Measurements from ENCODE around the gene NF2. TPM values are rescaled to one million over a fixed set of nuclear protein-coding genes. Genes with fewer than 3 reads are reported as not detected.
A peak's percentile ranks its signal among the peaks of the same experiment; 100 is the strongest.

Gene NF2
- total RNA-seq, 4 donors from 2014 or later: 30.5 to 82.5 (median 36.6) TPM

GRCh38 chr22:29679316-29679715 is 75.9 kb downstream of the NF2 start:
- Histone ChIP-seq H3K9me3 (no peaks in the 10 kb centered on the region), H3K27ac (no peak overlapping the region), H3K27me3 (no peaks in the 10 kb centered on the region), H3K4me1 (no peaks in the 10 kb centered on the region), H3K36me3 (peaks cover 0 to 94% (median 0%) of the 10 kb centered on the region in 3 donors), H3K4me3 (no peak overlapping the region)
- no peak for TF ChIP-seq POLR2A (IDR thresholded peaks at IDR 0.05)
- TF ChIP-seq, protein P1, sequence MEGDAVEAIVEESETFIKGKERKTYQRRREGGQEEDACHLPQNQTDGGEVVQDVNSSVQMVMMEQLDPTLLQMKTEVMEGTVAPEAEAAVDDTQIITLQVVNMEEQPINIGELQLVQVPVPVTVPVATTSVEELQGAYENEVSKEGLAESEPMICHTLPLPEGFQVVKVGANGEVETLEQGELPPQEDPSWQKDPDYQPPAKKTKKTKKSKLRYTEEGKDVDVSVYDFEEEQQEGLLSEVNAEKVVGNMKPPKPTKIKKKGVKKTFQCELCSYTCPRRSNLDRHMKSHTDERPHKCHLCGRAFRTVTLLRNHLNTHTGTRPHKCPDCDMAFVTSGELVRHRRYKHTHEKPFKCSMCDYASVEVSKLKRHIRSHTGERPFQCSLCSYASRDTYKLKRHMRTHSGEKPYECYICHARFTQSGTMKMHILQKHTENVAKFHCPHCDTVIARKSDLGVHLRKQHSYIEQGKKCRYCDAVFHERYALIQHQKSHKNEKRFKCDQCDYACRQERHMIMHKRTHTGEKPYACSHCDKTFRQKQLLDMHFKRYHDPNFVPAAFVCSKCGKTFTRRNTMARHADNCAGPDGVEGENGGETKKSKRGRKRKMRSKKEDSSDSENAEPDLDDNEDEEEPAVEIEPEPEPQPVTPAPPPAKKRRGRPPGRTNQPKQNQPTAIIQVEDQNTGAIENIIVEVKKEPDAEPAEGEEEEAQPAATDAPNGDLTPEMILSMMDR (IDR thresholded peaks at IDR 0.05): no peak
- DNase-seq: no peak

GRCh38 chr22:29683536-29683935 is 80.1 kb downstream of the NF2 start:
- Histone ChIP-seq H3K27ac (no peak overlapping the region), H3K9me3 (no peaks in the 10 kb centered on the region), H3K4me1 (no peaks in the 10 kb centered on the region), H3K27me3 (no peaks in the 10 kb centered on the region), H3K36me3 (peaks cover 0 to 72% (median 0%) of the 10 kb centered on the region in 3 donors), H3K4me3 (no peak overlapping the region)
- DNase-seq: no peak
- TF ChIP-seq POLR2A (IDR thresholded peaks at IDR 0.05): no peak
- TF ChIP-seq, protein P1 (IDR thresholded peaks at IDR 0.05): no peak

- H3K36me3 ChIP-seq: peaks cover 0 to 65% (median 0%) of the 10 kb centered on the region in 3 donors
- H3K27me3 ChIP-seq: no peaks in the 10 kb centered on the region
- TF ChIP-seq, protein P1 (IDR thresholded peaks at IDR 0.05): no peak
- no peak for TF ChIP-seq POLR2A (IDR thresholded peaks at IDR 0.05)
- no peaks in the 10 kb centered on the region for H3K4me1 ChIP-seq
- H3K9me3 ChIP-seq: no peaks in the 10 kb centered on the region
- DNase-seq: no peak
- H3K27ac ChIP-seq: no peak overlapping the region
- H3K4me3 ChIP-seq: no peak overlapping the region
These were observed 80.8 kb downstream of the NF2 start for GRCh38 chr22:29684244-29684643.

GRCh38 chr22:29689206-29689879 is 85.9 kb downstream of the NF2 start:
- Histone ChIP-seq H3K4me3 (no peak overlapping the region), H3K36me3 (peaks cover 0 to 25% (median 0%) of the 10 kb centered on the region in 3 donors), H3K27ac (no peak overlapping the region), H3K27me3 (no peaks in the 10 kb centered on the region), H3K4me1 (no peaks in the 10 kb centered on the region), H3K9me3 (no peaks in the 10 kb centered on the region)
- no peak for DNase-seq
- TF ChIP-seq, protein P1 (IDR thresholded peaks at IDR 0.05): no peak
- TF ChIP-seq POLR2A (IDR thresholded peaks at IDR 0.05): no peak

- Histone ChIP-seq H3K9me3 (no peaks in the 10 kb centered on the region), H3K27me3 (no peaks in the 10 kb centered on the region), H3K36me3 (peaks cover 0 to 25% (median 0%) of the 10 kb centered on the region in 3 donors), H3K4me1 (no peaks in the 10 kb centered on the region), H3K27ac (no peak overlapping the region), H3K4me3 (no peak overlapping the region)
- peak; percentile 19 to 73 (median 69) for DNase-seq
- no peak for TF ChIP-seq POLR2A (IDR thresholded peaks at IDR 0.05)
- TF ChIP-seq, protein P1 (IDR thresholded peaks at IDR 0.05): peak in 5 of 6 experiments; percentile 14 to 71 (median 68)
These were observed 86.4 kb downstream of the NF2 start for GRCh38 chr22:29689880-29690213.

Measured in Peyer's patch (tissue), 4 donors.